HL-60/S4 (cell line): ENCODE results near the gene SPOCK1.

Experiments
- in situ Hi-C: fragments of 300-500 bp; cut with MboI; formaldehyde crosslinking; loops from 2 replicates; pipeline ENCODE4 v1.14.3; 2022; ENCODE audit warnings: low sequenced_read_pairs

The SPOCK1 gene

DNA sequence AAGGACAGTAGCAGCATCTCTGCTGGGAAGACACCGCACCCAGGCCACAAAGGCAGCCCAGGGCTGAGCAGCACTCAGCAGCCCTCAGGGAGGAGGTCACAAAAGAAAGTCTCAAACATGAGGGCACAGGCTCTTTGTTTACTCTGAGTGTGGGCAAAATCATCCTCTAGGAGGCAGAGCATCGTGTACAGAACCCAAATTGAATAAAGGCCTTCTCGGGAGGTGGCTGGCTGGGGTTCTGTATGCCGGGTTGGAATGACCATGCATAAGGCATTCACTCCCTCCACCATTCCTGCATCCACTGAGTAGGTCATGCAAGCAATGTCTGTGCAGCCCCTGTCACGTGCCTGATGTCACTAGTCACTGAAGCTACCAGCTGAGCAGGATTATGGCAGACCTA, 412.8 kb downstream of the SPOCK1 start:
- in situ Hi-C loops = no loop called here

DNA sequence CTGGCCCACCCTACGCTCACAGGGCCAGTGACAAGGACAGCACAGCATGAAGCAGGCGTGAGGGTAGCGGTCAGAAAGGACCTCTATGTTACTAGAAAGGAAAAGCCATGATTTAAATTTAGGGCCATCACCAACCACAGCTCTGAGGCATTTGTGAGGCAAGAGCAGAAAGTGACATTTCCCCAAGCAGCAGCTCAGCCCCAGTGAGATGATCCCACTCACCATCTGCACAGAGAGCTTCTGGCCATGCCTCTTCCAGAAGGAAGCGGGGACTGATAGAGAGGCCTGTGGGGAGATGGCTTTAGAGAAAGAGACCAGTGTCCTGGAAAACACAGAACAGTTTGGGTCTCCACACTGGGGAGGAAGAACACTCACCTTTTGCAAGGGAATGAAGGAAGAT, 413.9 kb downstream of the SPOCK1 start:
- in situ Hi-C loops = no loop called here

DNA sequence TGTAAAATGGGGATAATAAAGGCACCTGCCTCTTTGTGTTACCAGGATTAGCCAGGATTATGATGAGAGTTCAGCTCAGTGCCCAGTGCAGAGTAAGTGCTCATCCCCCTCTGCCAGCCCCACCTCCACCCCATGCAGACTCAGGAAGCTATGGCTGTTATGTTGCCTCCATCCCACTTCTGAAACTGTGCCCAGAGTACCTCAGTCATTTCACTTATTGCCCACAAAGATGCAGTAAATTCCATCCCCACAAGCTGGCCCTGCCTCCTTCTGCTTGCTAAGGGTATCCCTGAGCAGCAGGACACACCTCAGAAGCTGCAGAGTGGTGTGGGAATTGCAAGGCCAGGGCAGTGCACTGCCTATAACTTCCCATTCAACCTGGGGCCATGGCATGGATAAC, 415.1 kb downstream of the SPOCK1 start:
- in situ Hi-C loops = no loop called here

DNA sequence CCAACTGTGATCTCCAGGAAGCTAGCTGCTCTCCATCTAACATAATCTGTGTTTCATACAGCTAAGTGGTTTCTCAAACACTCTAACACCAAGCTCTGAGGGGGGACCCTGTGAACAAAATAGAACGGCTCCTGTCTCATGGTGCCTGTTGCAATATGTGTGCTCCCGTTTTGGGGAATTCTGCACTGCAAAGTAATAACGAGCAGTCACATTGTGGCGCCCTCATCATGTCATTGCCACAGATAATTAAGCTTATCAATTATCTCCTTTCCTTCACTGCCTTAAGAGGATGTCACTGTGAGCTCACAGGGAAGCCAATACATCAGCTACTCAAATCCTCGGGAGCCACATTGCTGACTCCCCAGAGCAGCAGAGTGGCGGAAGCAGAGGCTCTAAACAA, 416.2 kb downstream of the SPOCK1 start:
- in situ Hi-C loops = no loop called here

DNA sequence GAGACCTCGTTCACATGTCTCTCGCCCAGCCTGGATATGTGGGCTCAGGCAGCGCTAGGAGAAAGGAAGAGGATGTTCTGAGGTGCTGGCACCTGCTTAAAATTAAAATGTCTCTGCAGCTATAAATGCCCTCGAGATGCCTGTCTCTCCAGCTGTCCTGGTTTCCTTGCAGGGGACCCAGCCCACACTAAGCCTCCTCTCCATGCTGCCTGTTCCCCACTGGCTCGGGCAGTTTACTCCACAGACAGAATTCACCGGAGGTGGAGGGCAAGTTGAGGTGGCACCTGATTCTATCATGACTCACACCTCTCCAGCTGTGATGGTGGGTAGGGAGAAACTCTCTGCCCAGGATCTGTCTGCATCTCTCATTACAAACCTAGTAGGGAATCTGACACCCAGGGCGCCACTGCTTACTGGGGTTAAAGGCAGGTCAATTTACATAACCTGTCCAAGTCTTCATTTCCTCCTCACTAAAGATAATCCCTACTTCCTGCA, 420.9 kb downstream of the SPOCK1 start:
- in situ Hi-C loops = no loop called here

DNA sequence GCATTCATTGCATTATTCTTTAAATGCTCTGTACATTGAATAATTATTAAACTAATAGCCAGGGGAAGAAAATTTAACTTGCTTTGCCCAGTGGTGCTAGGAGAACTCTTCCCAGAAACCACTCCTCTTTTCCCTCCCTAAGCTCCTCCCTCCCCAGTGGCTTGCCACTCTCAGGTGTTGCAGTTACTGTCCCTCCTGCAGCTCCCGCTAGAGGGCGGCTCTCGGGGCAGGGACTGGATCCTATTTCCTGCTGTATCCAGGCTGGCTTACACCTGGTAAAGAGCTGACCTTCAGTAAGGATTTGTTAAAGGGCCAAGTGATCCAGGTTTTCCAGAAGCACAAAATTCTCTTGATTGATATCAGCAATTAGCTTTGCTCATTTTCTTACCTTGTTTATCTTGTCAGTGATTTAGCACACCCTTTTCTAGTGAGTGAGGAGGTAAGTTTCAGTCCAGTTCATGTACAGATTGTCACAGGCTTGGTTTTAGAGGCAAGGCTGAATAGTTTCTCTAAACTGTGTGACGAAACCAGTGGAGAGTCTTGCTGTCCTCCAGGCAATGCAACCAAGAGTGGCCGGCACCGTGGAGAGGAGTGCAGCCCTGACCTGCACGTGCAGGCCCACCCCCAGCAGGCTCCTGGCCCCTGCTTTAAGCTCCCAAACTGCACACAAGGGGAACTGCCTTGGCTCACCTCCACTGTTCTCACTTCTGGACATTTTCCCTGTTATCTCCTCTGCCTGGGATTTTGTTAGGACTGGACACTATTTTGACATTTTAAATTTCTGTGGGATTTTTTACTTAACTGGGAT, 423.8 kb downstream of the SPOCK1 start:
- in situ Hi-C loops = no loop called here

DNA sequence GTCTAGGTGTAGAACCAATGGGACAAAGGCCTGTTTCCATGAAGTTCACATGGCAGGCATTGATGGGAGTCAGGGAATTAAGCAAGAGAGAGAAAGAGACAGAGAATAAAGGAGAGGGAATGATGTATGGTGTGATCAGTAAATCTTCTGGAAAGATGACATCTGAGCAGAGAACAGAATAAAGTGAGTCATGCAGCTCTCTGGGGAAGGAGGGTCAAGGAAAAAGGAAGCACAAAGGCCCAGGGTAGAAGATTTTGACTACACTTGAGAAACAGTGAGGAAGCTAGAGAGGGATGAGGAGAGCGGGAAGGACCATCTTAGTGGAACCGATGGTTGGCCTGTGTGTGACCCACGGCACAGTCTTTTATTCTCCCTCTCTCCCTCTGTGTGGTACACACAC, 425.9 kb downstream of the SPOCK1 start:
- in situ Hi-C loops = no loop called here

DNA sequence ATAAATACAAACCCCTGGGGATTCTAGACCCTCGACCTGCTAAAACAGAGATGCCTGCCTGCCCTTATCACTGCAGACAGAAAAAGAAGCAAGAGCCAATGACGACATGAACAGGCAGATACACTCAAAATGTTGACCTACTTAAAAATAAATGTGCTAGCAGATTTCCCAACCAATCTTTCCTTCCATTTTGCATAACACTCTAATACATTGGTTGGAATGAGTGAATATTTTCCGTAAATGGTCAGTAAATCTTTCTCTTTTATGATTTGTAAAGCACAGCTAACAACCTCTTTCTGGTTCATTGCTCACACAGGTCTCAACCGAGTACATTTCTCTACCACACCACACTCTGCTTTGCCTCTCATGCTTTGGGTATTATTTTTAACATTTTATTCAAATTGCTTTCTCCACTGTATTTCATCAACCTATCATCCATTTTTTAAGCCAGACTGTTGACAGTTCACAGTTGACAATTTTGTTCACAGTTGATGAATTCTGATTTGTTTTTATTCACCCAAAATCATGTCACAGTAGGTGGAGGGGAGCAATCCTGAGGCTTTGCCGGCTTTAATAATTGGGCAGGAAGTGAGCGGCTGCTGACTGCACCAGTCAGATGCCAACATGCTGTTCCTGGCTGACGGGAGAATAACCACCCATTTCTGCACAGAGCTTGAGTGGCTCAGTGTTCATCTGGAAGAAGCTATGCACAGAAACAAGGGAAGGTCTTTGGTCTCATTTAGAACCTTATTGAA, 426.6 kb downstream of the SPOCK1 start:
- in situ Hi-C loops = no loop called here

DNA sequence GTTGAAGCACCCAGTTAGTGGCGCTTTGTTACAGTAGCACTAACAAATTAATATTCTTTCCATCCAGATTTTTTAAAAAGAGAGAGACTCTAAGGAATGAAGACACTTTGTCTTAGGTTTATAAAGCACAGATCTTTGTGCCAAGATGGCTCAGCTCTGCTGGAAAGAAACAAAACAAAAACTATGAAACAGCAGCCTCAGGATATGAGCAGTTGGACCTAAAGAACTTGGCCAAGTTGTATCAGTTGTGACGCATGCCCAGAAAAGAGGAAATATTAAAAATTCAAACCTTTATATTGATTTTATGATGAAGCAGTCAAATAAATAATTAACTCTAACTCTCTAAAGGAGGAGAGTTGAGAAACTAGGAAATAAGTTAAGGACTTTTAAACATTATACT, 427.2 kb downstream of the SPOCK1 start:
- in situ Hi-C loops = no loop called here

DNA sequence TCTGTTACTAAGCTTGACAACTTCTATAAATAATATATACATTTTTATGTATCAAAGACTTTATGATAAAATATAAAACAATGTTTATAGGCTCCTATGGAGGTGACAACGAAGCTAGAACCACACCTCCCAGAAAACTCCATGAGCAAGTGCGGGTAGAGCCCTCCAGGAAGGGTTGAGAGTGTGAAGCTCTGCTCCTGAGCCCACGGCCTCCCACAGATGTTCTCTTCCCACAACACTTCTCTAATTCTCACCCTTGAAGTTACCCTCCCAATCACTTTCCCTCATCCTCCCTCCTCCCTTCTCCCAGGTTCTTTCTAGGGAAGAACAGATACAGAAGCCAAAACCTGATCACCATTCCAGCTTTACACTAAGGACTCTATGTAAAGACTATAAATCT, 427.6 kb downstream of the SPOCK1 start:
- in situ Hi-C loops = no loop called here

DNA sequence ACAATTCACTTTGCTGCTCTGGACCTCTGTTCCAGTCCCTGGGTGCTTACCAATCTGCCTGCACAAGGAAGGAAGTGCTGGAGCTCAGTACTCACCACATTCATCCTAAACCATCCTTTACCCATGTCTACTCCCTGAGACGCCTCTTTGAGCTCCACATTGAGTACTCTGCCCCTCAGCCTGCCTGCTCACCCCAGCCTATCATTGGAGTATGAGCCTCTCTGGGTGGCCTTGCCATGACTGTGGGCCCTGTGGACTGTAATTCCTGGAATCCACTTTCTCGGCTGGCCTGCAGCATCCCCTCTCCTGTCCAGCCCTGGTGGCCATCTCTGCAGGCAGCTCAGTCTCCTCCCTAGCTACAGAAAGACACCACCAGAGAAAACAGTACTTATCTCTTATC, 428.6 kb downstream of the SPOCK1 start:
- in situ Hi-C loops = no loop called here

DNA sequence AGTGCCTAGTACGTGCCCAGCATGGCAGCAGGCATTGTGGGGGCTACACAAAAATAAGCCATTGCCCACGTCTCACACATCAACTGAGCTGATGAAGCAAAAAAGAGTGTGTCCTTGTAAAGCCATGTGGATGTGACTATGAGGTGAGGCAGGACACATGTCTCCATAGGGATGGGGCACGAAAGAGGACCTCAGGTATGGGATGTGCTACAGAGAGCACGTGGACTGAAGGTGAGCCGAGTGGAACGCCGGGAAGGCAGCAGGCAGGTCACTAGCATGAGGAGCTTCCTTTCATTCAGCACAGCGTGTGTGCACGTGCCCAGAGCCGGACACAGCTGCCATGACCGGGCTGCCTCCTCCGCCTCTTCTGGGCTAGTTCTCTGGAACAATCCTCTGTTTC, 429.8 kb downstream of the SPOCK1 start:
- in situ Hi-C loops = no loop called here

DNA sequence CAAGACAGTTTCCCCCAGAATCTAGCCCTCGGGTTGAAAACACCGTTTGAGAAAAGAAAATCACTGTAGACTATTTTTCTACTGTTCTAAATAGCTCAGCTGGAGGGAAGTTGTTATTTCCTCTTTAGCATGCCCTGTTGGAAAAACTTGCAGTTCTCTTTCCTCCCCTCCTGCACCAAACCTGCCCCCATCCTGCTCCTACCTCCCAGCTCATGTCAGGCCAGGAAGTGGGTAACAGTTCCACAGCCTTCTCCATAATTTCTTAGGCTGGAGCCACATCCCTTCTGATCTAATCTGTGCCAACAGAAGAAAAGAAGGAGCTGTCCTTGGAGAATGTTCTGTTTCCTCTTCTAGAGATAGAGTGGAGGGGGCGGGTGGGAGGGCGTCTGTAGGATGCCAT, 437.7 kb downstream of the SPOCK1 start:
- in situ Hi-C loops = no loop called here

DNA sequence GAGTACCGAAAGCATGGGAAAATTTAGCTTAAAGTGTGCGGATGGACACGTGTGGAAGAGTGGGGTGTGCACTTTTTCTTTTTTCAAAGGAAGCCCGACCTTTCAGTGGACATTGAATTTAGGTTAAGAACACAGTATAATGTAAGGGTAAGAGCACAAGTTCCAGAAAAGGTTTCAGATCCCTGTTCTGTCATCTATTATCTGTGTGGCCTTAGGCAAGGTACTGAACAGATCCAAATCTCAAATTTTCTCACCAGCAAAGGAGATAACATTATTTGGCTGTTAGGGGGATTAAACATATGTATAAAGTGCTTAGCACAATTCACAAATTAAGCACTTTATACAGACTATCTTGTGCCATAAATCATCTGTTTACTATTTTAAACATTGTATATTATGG, 441.0 kb downstream of the SPOCK1 start:
- in situ Hi-C loops = no loop called here

DNA sequence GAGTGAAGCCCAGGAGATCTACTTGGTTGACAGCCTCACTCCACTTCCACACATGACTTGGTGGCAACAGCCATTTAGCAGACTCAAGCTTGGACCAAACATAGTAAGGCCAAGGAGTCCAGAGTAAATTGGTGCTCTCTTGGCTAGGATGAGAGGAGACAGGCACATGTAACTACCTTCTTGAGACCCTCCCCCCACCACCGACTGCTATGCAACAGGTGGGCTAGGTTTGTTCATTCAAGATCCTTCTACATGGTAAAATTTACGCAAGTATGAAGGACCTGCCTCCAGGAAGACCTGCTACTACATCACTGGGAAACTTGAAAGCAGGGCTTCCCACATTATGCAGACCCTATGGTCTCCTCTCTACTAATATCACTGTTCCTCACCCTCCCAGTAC, 442.4 kb downstream of the SPOCK1 start:
- in situ Hi-C loops = no loop called here

DNA sequence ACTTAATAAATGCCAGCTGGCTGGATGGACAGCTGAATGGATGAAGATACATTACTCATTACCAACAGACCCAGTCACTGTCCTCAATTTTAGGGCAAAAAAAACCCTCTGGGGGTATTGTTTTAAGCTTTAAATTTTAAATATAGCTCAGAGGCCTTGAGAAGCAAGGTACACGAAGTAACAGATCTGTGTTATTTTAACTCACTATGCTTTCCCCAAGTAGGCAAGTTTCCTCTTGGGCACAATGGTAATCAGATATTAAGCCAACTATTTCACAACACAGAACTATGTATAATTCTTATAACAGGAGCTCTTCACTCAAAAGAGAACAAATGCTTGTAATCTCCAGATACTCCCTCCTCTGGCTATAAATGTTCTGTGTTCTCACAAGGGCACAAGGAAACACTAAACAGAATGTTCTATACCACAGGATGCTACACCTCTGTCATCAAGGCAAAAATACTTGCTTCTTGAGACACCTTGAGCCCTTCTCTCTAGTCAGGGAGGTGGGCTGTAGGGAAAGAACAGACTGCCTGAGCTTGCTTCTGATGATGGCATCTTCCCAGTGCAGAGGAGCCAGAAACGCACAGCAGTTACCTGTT, 443.8 kb downstream of the SPOCK1 start:
- in situ Hi-C loops = no loop called here

DNA sequence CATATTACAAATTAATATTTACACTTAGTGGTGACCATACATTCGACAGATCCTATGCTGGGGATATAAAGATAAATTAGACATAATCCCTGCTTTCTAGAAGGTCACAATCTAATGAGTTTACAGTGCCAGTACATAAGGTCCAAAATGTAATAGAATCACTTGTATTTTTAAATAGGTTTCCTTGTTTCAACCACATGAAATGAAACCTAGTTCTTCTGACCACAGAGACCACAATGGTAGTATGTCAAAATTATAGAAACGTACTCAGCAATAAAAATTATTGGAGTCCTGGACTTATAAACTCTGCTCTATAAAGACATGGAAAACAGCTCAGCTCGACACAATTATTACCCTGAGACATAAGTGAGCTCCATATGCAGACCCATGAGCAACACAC, 444.3 kb downstream of the SPOCK1 start:
- in situ Hi-C loops = no loop called here

DNA sequence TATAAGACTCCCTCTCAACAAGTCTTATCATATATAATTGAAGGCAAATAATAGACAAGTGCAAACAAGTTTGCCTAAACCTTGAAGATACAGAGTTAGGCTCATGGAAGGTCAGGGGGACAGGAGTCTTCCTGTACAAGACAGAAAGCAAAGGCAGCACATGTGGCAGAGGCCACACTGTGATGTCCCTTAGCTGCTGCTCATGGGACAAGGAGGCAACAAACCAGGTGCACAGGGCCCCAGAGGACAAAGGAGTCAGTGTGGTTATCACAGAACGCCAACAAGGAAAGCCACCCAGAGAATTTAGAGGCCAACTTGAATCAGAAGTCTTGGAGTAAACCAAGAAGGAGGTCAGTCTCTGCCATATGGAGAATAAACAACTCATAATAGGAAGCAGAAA, 444.8 kb downstream of the SPOCK1 start:
- in situ Hi-C loops = no loop called here

DNA sequence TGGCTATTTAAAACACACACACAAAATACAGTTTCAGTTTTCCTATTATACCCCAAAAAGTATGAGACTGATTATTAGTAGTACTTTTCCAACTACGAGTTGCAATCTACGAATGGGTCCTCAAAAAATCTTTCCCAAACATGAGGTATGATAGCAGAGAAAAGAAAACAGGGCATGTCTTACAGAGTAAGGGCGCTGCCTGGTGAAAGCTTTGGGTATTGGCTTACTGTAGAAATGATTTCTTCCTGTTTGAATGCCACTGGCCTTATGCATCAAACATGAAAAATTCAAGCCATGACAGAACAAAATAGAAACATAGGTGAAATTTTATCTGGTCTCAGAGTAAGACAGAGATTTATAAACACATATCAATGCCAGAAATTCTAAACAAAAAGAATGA, 448.0 kb downstream of the SPOCK1 start:
- in situ Hi-C loops = no loop called here

DNA sequence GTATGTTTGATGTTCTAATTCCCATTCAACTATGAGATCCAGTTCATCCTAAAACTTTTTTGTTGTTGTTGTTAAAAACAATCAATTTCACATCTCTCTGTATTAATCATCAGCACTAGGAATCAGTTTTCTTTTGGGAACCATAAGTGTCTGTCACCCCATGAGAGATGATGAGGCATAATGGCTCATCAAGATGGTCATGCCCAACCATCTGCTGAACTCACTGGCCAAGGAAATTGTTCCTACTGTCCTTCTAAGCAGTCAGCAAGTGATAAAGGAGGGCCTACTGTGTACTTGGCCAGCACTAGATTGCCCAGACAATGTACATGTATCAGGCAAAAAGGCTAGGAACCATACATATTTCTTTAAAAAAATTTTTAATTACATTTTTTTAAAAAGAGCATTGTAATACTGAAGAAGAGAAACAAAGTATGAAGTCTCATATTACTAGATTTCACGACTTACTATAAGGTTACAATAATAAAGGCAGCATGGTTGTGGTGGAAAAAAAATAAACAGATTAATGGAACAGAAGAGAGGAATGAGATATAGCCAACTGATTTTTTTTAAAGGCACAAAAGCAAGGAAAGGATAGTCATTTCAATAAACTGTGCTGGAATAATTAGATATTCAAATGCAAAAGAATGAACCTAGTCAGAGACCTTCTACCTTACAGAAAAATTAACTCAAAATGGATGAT, 458.3 kb downstream of the SPOCK1 start:
- in situ Hi-C loops = no loop called here

DNA sequence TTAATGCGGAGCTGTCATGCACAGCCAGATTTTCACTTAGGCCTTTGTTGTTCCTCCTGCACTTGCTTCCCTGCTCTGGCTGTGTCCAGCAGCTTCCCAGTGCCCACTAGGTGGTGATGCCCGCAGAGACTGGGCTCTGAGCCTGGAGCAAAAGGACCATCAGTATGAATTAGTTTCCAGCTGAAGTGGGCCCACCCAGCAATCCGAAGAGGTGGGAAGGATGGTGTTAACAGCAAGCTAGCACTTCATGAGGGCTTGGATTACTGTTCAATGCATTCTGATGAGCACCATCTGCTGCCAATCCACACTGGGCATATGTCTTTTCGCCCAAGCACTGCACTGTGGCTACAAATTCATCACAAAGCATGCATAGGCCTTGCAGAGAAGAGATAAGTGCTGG, 459.1 kb downstream of the SPOCK1 start:
- in situ Hi-C loops = no loop called here
